Hindlimb muscle (tissue), 1 donor: ENCODE measurements around the gene ZNF618. TPM values are rescaled to one million over a fixed set of nuclear protein-coding genes. Genes with fewer than 3 reads are reported as not detected.

ENCODE experiments used
- DNase-seq: peaks from one replicate; pipeline ENCODE4 v3.0.0-alpha.2; 2013
- polyA plus RNA-seq: library from polyadenylated mRNA; unstranded; fragments of 120-200 nt; gene quantifications from one replicate; pipeline ENCODE4 v1.2.1, GENCODE V29; 2013; ENCODE audit not compliant: insufficient read length

ZNF618 gene
- polyA plus RNA-seq, 1 donor = 15.1 TPM

GRCh38 chr9:114084282-114085073, 208.4 kb downstream of the ZNF618 start:
- DNase-seq = no peak

GRCh38 chr9:114085387-114085789, 209.3 kb downstream of the ZNF618 start:
- no peak for DNase-seq

GRCh38 chr9:114086009-114086408, 209.9 kb downstream of the ZNF618 start:
- DNase-seq = no peak

- no peak for DNase-seq
These were observed 210.5 kb downstream of the ZNF618 start for GRCh38 chr9:114086607-114087006.

GRCh38 chr9:114087721-114088120, 211.6 kb downstream of the ZNF618 start:
- DNase-seq = no peak

- no peak for DNase-seq
These were observed 212.6 kb downstream of the ZNF618 start for GRCh38 chr9:114088571-114089170.

GRCh38 chr9:114089206-114089840, 213.2 kb downstream of the ZNF618 start:
- no peak for DNase-seq

GRCh38 chr9:114090798-114091197, 214.7 kb downstream of the ZNF618 start:
- DNase-seq = no peak

GRCh38 chr9:114091711-114092110, 215.6 kb downstream of the ZNF618 start:
- no peak for DNase-seq

- no peak for DNase-seq
These were observed 216.2 kb downstream of the ZNF618 start for GRCh38 chr9:114092336-114092735.

GRCh38 chr9:114093031-114093471, 216.9 kb downstream of the ZNF618 start:
- DNase-seq = no peak

GRCh38 chr9:114093761-114094505, 217.8 kb downstream of the ZNF618 start:
- no peak for DNase-seq

- no peak for DNase-seq
These were observed 218.9 kb downstream of the ZNF618 start for GRCh38 chr9:114094971-114095370.

- DNase-seq = no peak
These were observed 220.0 kb downstream of the ZNF618 start for GRCh38 chr9:114096041-114096511.

- DNase-seq = no peak
These were observed 220.9 kb downstream of the ZNF618 start for GRCh38 chr9:114096866-114097612.

GRCh38 chr9:114097613-114098020, 221.5 kb downstream of the ZNF618 start:
- no peak for DNase-seq

GRCh38 chr9:114098021-114098935, 222.2 kb downstream of the ZNF618 start:
- DNase-seq = no peak

GRCh38 chr9:114098936-114099668, 223.0 kb downstream of the ZNF618 start, which contains the start of gene KIF12:
Gene KIF12, minus strand, starts transcription at chr9:114099292. Its CDS starts 16 bp downstream, at chr9:114099276.
- no peak for DNase-seq

GRCh38 chr9:114099669-114100270, 223.7 kb downstream of the ZNF618 start:
- no peak for DNase-seq

GRCh38 chr9:114100536-114100935, 224.4 kb downstream of the ZNF618 start:
- no peak for DNase-seq
